HL-60 (cell line): ENCODE data around the gene NPS.

Experiments
- CTCF ChIP-seq: IDR thresholded peaks from one replicate; pipeline ENCODE4 v1.5.1; 2011; ENCODE audit warnings: low read length, control low read depth, inconsistent platforms; ENCODE audit not compliant: insufficient read depth
- POLR2AphosphoS5 ChIP-seq: IDR thresholded peaks from 2 replicates; pipeline ENCODE4 v1.6.1; 2012; ENCODE audit warnings: low read depth

GRCh38 chr10:127523476-127523875 lies 25.6 kb upstream of the NPS start:
- TF ChIP-seq CTCF, result no peak
- TF ChIP-seq POLR2AphosphoS5, result no peak
